T-helper 2 cell treated with Interferon-gamma antibody and Interleukin-4, amounts not matched to agents 5 μg/mL and 100 μg/mL, for 36 hours (primary cell): ENCODE data around the gene LIN28A.

Experiments used
- DNase-seq: peaks from one replicate; pipeline ENCODE4 v3.0.0; 2021; ENCODE audit warnings: low spot score
- H3K27ac Mint-ChIP-seq: one replicate; pipeline ENCODE4 v1.8.0; 2021; ENCODE audit warnings: mild to moderate bottlenecking, mixed read lengths
- H3K27me3 Mint-ChIP-seq: one replicate; pipeline ENCODE4 v1.8.0; 2021; ENCODE audit warnings: low read depth, mixed read lengths
- H3K36me3 Mint-ChIP-seq: one replicate; pipeline ENCODE4 v1.8.0; 2021; ENCODE audit warnings: low read depth, mixed read lengths
- H3K4me1 Mint-ChIP-seq: one replicate; pipeline ENCODE4 v1.8.0; 2021; ENCODE audit warnings: low read depth, mixed read lengths
- H3K4me3 Mint-ChIP-seq: one replicate; pipeline ENCODE4 v1.8.0; 2022; ENCODE audit warnings: mild to moderate bottlenecking, moderate library complexity, mixed read lengths
- H3K9me3 Mint-ChIP-seq: one replicate; pipeline ENCODE4 v1.8.0; 2021; ENCODE audit warnings: mixed read lengths

The LIN28A gene

DNA sequence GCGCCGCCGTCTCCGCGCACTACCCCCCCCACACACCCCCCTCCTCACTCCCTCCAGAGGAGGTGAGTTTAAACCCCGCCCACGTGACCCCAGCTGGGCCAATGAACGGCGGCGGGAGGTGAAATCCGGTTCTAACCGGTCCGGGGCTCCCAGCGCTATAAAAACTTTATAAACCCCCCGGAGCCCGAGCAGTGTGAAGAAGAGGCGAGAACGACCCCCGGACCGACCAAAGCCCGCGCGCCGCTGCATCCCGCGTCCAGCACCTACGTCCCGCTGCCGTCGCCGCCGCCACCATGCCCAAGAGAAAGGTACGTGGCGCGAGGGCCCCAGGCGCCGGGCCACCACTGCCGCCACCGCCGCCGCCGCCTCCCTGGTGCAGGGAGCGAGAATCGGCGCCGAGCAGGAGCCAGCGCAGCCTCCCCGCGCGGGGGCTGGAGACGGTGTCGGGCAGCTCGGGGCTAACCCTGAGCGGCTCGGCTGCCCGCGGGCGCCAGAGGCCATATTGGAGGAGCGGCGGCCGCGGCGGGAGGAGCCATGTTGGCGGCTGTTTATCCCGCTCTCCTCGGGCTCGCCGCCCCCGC lies 61.8 kb downstream of the LIN28A start, which contains the start of gene HMGN2:
Gene HMGN2 (plus strand): TSS at position 121 of the 581 bp plus-strand sequence. CDS start 173 bp downstream, at position 294.
- Mint-ChIP-seq H3K27me3 (no peaks in the 10 kb centered on the region), H3K4me1 (peaks cover 36% of the 10 kb centered on the region), H3K9me3 (no peaks in the 10 kb centered on the region), H3K36me3 (peaks cover 63% of the 10 kb centered on the region), H3K4me3 (peak within 1 kb of the TSS; percentile 92), H3K27ac (peak within 1 kb of the TSS; percentile 98)
- DNase-seq, result peak; percentile 86

DNA sequence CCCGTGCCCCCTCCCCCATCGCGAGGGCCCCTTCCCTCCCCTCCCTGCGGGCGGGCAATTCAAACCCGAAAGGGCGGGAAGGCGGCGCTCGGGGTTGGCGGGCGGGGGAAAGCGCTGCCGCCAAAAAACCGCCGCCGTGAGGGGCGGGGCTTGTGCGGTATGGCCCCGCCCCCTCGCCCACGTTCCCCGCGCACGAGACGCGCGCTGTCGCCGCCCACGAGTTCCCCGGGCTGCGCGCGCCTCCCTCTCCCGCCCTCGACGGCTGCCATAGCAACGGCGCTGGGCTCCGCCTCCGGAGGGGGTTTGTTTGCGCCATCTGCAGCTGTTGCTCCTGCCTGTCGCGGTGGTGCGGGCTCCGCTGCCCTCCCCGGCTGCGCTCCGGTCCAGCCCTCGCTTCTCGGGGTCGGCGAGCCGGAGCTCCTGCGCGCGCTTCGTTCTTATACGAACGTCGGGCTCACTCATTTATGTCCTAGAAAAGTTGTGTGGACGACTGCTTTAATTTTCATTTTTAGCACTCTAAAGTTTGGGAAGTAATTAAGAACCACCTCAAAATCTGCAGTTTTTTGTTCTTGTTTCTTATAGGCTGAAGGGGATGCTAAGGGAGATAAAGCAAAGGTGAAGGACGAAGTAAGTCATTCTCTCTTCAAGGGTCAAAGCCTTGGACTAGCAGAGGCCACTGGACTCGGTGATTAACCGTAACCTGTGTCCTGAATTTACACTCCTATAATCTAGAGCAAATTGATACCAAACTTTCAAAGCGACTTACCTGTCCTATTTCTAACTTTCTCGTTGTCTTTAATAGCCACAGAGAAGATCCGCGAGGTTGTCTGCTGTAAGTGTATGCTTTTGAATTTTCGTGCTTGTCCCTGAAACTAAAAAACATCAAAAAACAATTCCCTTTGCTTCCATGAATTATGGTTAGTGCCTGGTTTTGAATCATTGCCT lies 62.6 kb downstream of the LIN28A start:
- Mint-ChIP-seq H3K4me3 (peak overlapping the region; percentile 91), H3K36me3 (peaks cover 62% of the 10 kb centered on the region), H3K9me3 (no peaks in the 10 kb centered on the region), H3K4me1 (peaks cover 36% of the 10 kb centered on the region), H3K27me3 (no peaks in the 10 kb centered on the region), H3K27ac (peak overlapping the region; percentile 69)
- peak; percentile 93 for DNase-seq

DNA sequence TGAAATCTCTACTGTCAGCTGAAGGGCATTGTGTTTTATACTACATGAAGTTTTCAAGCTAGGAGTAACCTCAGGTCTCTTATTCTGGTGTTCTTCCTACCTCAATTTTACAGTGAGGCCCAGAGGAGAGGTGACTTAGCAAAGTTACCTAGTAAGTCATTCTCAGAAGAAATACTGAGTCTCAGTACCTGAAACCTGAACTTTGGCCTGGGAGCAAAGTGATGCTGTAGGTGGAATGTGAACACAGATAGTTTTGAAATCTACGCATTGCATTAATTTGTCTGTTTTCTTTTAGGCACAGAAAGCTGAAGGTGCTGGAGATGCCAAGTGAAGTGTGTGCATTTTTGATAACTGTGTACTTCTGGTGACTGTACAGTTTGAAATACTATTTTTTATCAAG lies 64.2 kb downstream of the LIN28A start:
- no peak for DNase-seq
- Mint-ChIP-seq H3K27ac (no peak overlapping the region), H3K9me3 (no peaks in the 10 kb centered on the region), H3K27me3 (no peaks in the 10 kb centered on the region), H3K36me3 (peaks cover 57% of the 10 kb centered on the region), H3K4me1 (peaks cover 33% of the 10 kb centered on the region), H3K4me3 (peak overlapping the region; percentile 91)

DNA sequence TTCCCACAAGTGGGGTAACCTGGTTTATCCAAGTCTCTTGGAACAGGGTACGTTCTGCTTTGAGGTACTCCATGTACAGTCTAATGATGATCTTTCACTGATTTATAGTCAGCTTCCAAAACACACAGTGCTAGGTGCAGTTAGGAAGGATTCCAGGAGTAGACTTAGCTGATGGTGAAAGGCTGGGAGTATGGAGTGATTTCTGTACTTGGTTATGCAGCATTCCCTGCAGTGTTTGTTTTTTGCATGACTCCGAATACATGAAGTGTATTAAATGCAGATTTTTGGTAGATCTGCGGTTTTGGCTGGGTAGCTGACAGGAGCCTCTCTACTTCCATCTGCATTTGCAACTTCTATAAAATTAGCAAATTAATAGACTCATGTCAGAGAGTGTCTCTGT lies 65.4 kb downstream of the LIN28A start:
- H3K36me3 Mint-ChIP-seq, result peaks cover 52% of the 10 kb centered on the region
- peak overlapping the region; percentile 26 for H3K27ac Mint-ChIP-seq
- no peaks in the 10 kb centered on the region for H3K9me3 Mint-ChIP-seq
- H3K27me3 Mint-ChIP-seq, result no peaks in the 10 kb centered on the region
- peaks cover 21% of the 10 kb centered on the region for H3K4me1 Mint-ChIP-seq
- H3K4me3 Mint-ChIP-seq, result no peak overlapping the region
- DNase-seq, result no peak

DNA sequence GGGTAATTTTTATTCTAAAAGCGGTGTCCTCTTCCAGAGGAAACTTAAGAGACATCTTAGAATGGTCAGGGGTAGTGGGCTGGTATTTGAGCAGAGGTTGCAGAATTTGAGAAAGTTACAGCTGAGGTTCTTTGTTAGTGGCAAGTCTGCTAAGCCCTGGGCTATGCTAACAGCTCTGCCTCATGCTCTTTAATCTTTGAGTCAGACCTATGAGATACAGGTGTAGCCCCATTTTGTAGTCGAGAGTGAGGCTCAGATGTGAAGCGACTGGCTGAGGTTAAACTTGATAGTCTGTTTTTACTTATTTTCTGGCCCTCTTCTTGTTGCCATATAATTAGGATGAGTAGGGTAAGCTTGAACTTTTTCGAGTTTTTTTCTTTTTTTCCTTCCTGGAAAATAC lies 66.3 kb downstream of the LIN28A start:
- no peak for DNase-seq
- Mint-ChIP-seq H3K36me3 (peaks cover 52% of the 10 kb centered on the region), H3K27me3 (no peaks in the 10 kb centered on the region), H3K27ac (no peak overlapping the region), H3K9me3 (no peaks in the 10 kb centered on the region), H3K4me3 (no peak overlapping the region), H3K4me1 (peaks cover 15% of the 10 kb centered on the region)

DNA sequence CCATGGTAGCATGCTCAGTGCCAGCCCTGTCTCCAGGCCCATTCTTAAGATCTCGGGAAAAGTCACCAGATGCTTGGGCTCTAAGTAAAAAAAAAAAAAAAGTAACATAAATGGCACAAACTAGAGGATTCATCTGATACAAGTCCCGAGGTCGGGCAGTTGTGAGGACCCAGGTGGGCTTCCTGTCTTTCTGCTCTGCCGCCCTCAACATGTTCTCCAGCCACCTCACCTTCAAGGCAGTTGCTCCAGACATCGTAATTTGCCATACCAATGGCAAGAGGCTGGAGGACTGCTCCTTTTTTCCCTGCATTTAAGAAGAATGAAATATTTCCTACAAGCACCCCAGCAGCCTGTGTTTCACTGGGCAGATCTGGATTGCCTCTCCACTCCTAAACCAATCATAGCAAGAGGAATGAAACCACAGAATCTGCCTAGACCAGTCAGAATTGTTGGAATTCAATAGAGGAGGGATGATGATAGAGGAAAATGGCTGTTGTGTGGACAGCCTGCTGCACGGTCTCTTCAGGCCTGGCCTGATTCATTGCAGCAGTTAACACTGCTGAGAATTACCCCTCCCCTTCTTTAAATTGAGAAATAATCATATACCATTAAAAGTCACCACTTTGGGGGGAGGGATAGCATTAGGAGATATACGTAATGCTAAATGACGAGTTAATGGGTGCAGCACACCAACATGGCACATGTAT lies 67.0 kb downstream of the LIN28A start:
- peaks cover 52% of the 10 kb centered on the region for H3K36me3 Mint-ChIP-seq
- no peaks in the 10 kb centered on the region for H3K27me3 Mint-ChIP-seq
- no peak overlapping the region for H3K4me3 Mint-ChIP-seq
- no peaks in the 10 kb centered on the region for H3K9me3 Mint-ChIP-seq
- peaks cover 15% of the 10 kb centered on the region for H3K4me1 Mint-ChIP-seq
- peak overlapping the region; percentile 13 for H3K27ac Mint-ChIP-seq
- DNase-seq, result no peak

DNA sequence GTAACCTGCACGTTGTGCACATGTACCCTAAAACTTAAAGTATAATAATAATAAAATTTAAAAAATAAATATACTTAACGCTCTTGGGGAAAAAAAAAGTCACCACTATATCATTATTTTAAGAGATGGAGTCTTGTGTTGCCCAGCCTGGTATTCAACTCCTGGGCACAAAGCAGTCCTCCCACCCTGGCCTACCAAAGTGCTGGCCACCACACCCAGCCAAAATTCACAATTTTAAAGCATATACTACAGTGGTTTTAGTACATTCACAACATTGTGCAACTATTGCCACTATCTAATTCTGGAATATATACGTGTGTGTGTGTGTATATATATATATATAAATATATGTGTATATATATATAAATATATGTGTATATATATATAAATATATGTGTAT lies 67.5 kb downstream of the LIN28A start:
- Mint-ChIP-seq H3K4me1 (peaks cover 14% of the 10 kb centered on the region), H3K27ac (peak overlapping the region; percentile 31), H3K27me3 (no peaks in the 10 kb centered on the region), H3K36me3 (peaks cover 50% of the 10 kb centered on the region), H3K4me3 (no peak overlapping the region), H3K9me3 (no peaks in the 10 kb centered on the region)
- no peak for DNase-seq

DNA sequence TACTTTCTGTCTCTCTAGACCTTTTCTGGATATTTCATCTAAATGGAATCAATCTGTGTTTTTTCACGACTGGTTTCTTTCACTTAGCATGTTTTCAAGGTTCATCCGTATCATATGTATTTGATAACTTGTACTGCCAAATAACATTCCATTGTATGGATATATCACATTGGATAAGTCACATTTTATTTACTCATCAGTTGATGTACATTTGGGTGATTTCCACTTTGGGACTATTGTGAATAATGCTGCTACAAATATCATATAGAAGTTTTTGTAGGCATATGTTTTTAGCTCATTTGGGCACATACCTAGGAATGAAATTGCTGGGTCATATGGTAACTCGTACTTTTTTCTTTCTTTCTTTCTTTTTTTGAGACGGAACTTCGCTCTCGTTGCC lies 68.4 kb downstream of the LIN28A start:
- Mint-ChIP-seq H3K36me3 (peaks cover 42% of the 10 kb centered on the region), H3K4me1 (peaks cover 11% of the 10 kb centered on the region), H3K4me3 (no peak overlapping the region), H3K27me3 (no peaks in the 10 kb centered on the region), H3K27ac (no peak overlapping the region), H3K9me3 (no peaks in the 10 kb centered on the region)
- no peak for DNase-seq
